Peyer's patch (tissue), 4 donors: ENCODE results near the gene ZNF48. TPM values are rescaled to one million over a fixed set of nuclear protein-coding genes. Genes with fewer than 3 reads are reported as not detected.

Source experiments
- DNase-seq, 3 donors: peaks; one replicate each; pipeline ENCODE4 v3.0.0-alpha.2; 2017 to 2019
- H3K27ac ChIP-seq, 4 donors: fragments of 200-600 bp; sonication (generic); one replicate each; pipeline ENCODE4 v1.5.1; 2016 to 2019
- H3K27me3 ChIP-seq, 2 donors: fragments of 200-600 bp; sonication (generic); one replicate each; pipeline ENCODE4 v1.5.1; 2019
- H3K36me3 ChIP-seq, 3 donors: fragments of 200-600 bp; sonication (generic); one replicate each; pipeline ENCODE4 v1.5.1; 2016 to 2019
- H3K4me1 ChIP-seq, 4 donors: fragments of 200-600 bp; sonication (generic); one replicate each; pipeline ENCODE4 v1.5.1; 2016 to 2019
- H3K4me3 ChIP-seq, 4 donors: fragments of 200-600 bp; sonication (generic); 1 replicate in 3 of 4; 2 replicates in 1 of 4; pipeline ENCODE4 v1.5.1; 2016 to 2019; ENCODE audit warnings: mild to moderate bottlenecking in 1 of 4
- H3K9me3 ChIP-seq, 4 donors: fragments of 200-600 bp; sonication (generic); one replicate each; pipeline ENCODE4 v1.5.1; 2016 to 2019; ENCODE audit warnings: mild to moderate bottlenecking in 1 of 4
- CTCF ChIP-seq, 6 experiments: fragments of 450-650 bp in 4 of 6; fragments of 200-600 bp in 2 of 6; sonication (generic) in 1 of 6; IDR thresholded peaks; one replicate each; pipeline ENCODE4 v1.5.1; 2017 to 2019; ENCODE audit warnings: antibody characterized with exemption in 6 of 6, mild to moderate bottlenecking in 3 of 6, moderate library complexity in 1 of 6
- POLR2A ChIP-seq, 2 donors: fragments of 450-650 bp; IDR thresholded peaks; one replicate each; pipeline ENCODE4 v1.5.1; 2017; ENCODE audit warnings: antibody characterized with exemption in 2 of 2, mild to moderate bottlenecking in 2 of 2, moderate library complexity in 2 of 2
- total RNA-seq, 4 donors: library from RNA; depleted of rRNA; stranded (reverse); fragments of >200 nt; gene quantifications; one replicate each; pipeline ENCODE4 v1.1.0, GENCODE V29; 2016

ZNF48 gene
- total RNA-seq, 4 donors from 2014 or later = 4.2 to 9.7 (median 7.1) TPM

- Histone ChIP-seq H3K36me3 (no peaks in the 10 kb centered on the region), H3K4me1 (peaks cover 0 to 19% (median 7%) of the 10 kb centered on the region in 4 donors), H3K9me3 (no peaks in the 10 kb centered on the region), H3K27me3 (no peaks in the 10 kb centered on the region), H3K27ac (peak overlapping the region; percentile 72 to 88 (median 85)), H3K4me3 (peak overlapping the region; percentile 68 to 78 (median 73))
- no peak for DNase-seq
- TF ChIP-seq CTCF (IDR thresholded peaks at IDR 0.05) = no peak
- TF ChIP-seq POLR2A (IDR thresholded peaks at IDR 0.05) = no peak
These were observed 12.7 kb downstream of the ZNF48 start for GRCh38 chr16:30407804-30408534.

- Histone ChIP-seq H3K4me3 (no peak overlapping the region), H3K9me3 (no peaks in the 10 kb centered on the region), H3K27me3 (no peaks in the 10 kb centered on the region), H3K27ac (peak overlapping the region in 1 of 4 donors; percentile 45), H3K36me3 (no peaks in the 10 kb centered on the region), H3K4me1 (peaks cover 0 to 19% (median 7%) of the 10 kb centered on the region in 4 donors)
- peak in 1 of 2 donors; percentile 20 for TF ChIP-seq POLR2A (IDR thresholded peaks at IDR 0.05)
- peak; percentile 88 to 96 (median 92) for TF ChIP-seq CTCF (IDR thresholded peaks at IDR 0.05)
- peak; percentile 92 to 97 (median 94) for DNase-seq
These were observed 14.2 kb downstream of the ZNF48 start for GRCh38 chr16:30409125-30410060.

- no peak for DNase-seq
- no peaks in the 10 kb centered on the region for H3K27me3 ChIP-seq
- no peaks in the 10 kb centered on the region for H3K9me3 ChIP-seq
- no peak overlapping the region for H3K4me3 ChIP-seq
- peaks cover under 1 to 21% (median 3%) of the 10 kb centered on the region in 4 donors for H3K4me1 ChIP-seq
- no peaks in the 10 kb centered on the region for H3K36me3 ChIP-seq
- TF ChIP-seq CTCF (IDR thresholded peaks at IDR 0.05) (no peak), POLR2A (IDR thresholded peaks at IDR 0.05) (no peak)
- no peak overlapping the region for H3K27ac ChIP-seq
These were observed 18.0 kb downstream of the ZNF48 start for GRCh38 chr16:30413112-30413806.

GRCh38 chr16:30414159-30414558 lies 18.9 kb downstream of the ZNF48 start:
- no peak for TF ChIP-seq CTCF (IDR thresholded peaks at IDR 0.05)
- no peak for TF ChIP-seq POLR2A (IDR thresholded peaks at IDR 0.05)
- Histone ChIP-seq H3K27ac (no peak overlapping the region), H3K36me3 (no peaks in the 10 kb centered on the region), H3K9me3 (no peaks in the 10 kb centered on the region), H3K27me3 (no peaks in the 10 kb centered on the region), H3K4me1 (peaks cover 0 to 19% (median 2%) of the 10 kb centered on the region in 4 donors), H3K4me3 (no peak overlapping the region)
- no peak for DNase-seq

- Histone ChIP-seq H3K27me3 (no peaks in the 10 kb centered on the region), H3K4me3 (no peak overlapping the region), H3K27ac (no peak overlapping the region), H3K36me3 (no peaks in the 10 kb centered on the region), H3K4me1 (peaks cover 0 to 11% (median 1%) of the 10 kb centered on the region in 4 donors), H3K9me3 (no peaks in the 10 kb centered on the region)
- TF ChIP-seq POLR2A (IDR thresholded peaks at IDR 0.05) (no peak), CTCF (IDR thresholded peaks at IDR 0.05) (no peak)
- no peak for DNase-seq
These were observed 20.9 kb downstream of the ZNF48 start for GRCh38 chr16:30416047-30416603.
